HepG2 (cell line): Measurements from ENCODE around the gene DHTKD1. TPM values are rescaled to one million over a fixed set of nuclear protein-coding genes. Genes with fewer than 3 reads are reported as not detected.

Source experiments
- microRNA counts: library from miRNA; unstranded; fragments of <30 nt; microRNA quantifications from one replicate; lab custom pipeline; 2015
- microRNA-seq: library from miRNA; unstranded; fragments of <30 nt; microRNA quantifications from one replicate; pipeline ENCODE4, GENCODE V29; 2020
- polyA plus RNA-seq, 8 experiments: library from polyadenylated mRNA; depleted of rRNA in 3 of 8; stranded (reverse) in 7 of 8; unstranded in 1 of 8; fragments of >200 nt; fragmentation: Illumina TruSeq in 4 of 8; extraction: Trizol in 4 of 8; gene quantifications; 2 replicates each; pipeline versions ENCODE4 v1.2.1 to v1.2.3, GENCODE V29; 2011 to 2016; ENCODE audit warnings: low read depth in 4 of 8, missing spikeins in 1 of 8, mixed read lengths in 1 of 8; ENCODE audit not compliant: insufficient read depth in 1 of 8
- small RNA-seq, 3 experiments: library from RNA; depleted of rRNA; stranded (forward); fragments of <200 nt; gene quantifications; one replicate each; pipeline ENCODE3, GENCODE V24; 2012; ENCODE audit warnings: low read depth in 2 of 3, low replicate concordance in 1 of 3; ENCODE audit not compliant: insufficient read length in 3 of 3, insufficient read depth in 2 of 3
- total RNA-seq, 5 experiments: library from RNA; depleted of rRNA; stranded (reverse); fragments of >200 nt; fragmentation: Illumina TruSeq; extraction: Trizol; gene quantifications; 2 replicates each; pipeline ENCODE4 v1.2.3, GENCODE V29; 2016; ENCODE audit warnings: low read depth in 1 of 5

Gene DHTKD1
- total and polyA plus RNA-seq, 2 of the 13 experiments (the other 11 are each of a cell fraction or from before 2014, with no cell fraction given) = 9.6 to 14.1 TPM

MicroRNAs within 50 kb of the gene (microRNA counts, 767-probe panel; counts per million panel counts)
- microRNA hsa-miR-548ak (lab: Ali Mortazavi, UCI) = not detected

Small RNA genes within 50 kb of the gene (microRNA-seq; reads per million reads assigned to microRNA genes)
- gene MIR548AK = not detected

Small RNA genes within 50 kb of the gene (small RNA-seq; reads per million reads assigned to genes)
- gene MIR548AK (0 reads per million in 3 experiments), gene RNU6-88P (0 reads per million in 3 experiments)

Other genes starting within 250 kb of the DHTKD1 start
- 6.7 and 6.9 TPM in 2 replicates for gene PROSER2, start 245.6 kb upstream of the DHTKD1 start, total RNA-seq (2016; rRNA removed; fragmentation: Illumina TruSeq; extraction: Trizol)
- 6.7 and 7.7 TPM in 2 replicates for gene PROSER2, start 245.6 kb upstream of the DHTKD1 start, polyA plus RNA-seq (2011; rRNA removed)
- gene UPF2, start 26.1 kb upstream of the DHTKD1 start, total RNA-seq (2016; rRNA removed; fragmentation: Illumina TruSeq; extraction: Trizol) = 14.5 and 21.8 TPM in 2 replicates
- gene UPF2, start 26.1 kb upstream of the DHTKD1 start, polyA plus RNA-seq (2011; rRNA removed) = 5.7 and 6.2 TPM in 2 replicates
- gene SEC61A2, start 60.7 kb downstream of the DHTKD1 start, total RNA-seq (2016; rRNA removed; fragmentation: Illumina TruSeq; extraction: Trizol) = 4.5 and 7.4 TPM in 2 replicates
- 5.0 and 5.5 TPM in 2 replicates for gene SEC61A2, start 60.7 kb downstream of the DHTKD1 start, polyA plus RNA-seq (2011; rRNA removed)
- 134 and 179 TPM in 2 replicates for gene NUDT5, start 126.9 kb downstream of the DHTKD1 start, total RNA-seq (2016; rRNA removed; fragmentation: Illumina TruSeq; extraction: Trizol)
- gene NUDT5, start 126.9 kb downstream of the DHTKD1 start, polyA plus RNA-seq (2011; rRNA removed) = 57.3 and 79.6 TPM in 2 replicates
- 153 and 217 TPM in 2 replicates for gene CDC123, start 127.2 kb downstream of the DHTKD1 start, total RNA-seq (2016; rRNA removed; fragmentation: Illumina TruSeq; extraction: Trizol)
- gene CDC123, start 127.2 kb downstream of the DHTKD1 start, polyA plus RNA-seq (2011; rRNA removed) = 56.8 and 63.3 TPM in 2 replicates